HCT116 (cell line): ENCODE data around the gene EYA2. TPM values are rescaled to one million over a fixed set of nuclear protein-coding genes. Genes with fewer than 3 reads are reported as not detected.

Experiments
- ATAC-seq: fragments of 200-7000 bp; cut with Tn5 transposase; 2 replicates; pipeline ENCODE4 v1.9.1; 2020; ENCODE audit warnings: mild to moderate bottlenecking, moderate library complexity
- BruUV-seq: library from RNA; stranded (reverse); fragments of 400-500 nt; replicated peaks from 2 replicates; lab custom pipeline; 2021; lab: Mats Ljungman, UMichigan
- CTCF ChIA-PET: fragments of 300-600 bp; sonication (Branson Sonifier 250); formaldehyde crosslinking; loops from one replicate; lab custom pipeline; 2021; ENCODE audit warnings: antibody characterized with exemption; lab: Charles Lee
- POLR2A ChIA-PET: fragments of 300-600, 350-600 bp; sonication (Branson Sonifier 250); formaldehyde crosslinking; loops from one replicate; lab custom pipeline; 2021; ENCODE audit warnings: antibody characterized with exemption; lab: Charles Lee
- RAD21 ChIA-PET, 2 experiments: fragments of 300-600 bp; sonication (Branson Sonifier 250); formaldehyde crosslinking; loops; one replicate each; lab custom pipeline; 2023; ENCODE audit warnings: low total read pairs in 2 of 2; ENCODE audit not compliant: uncharacterized antibody in 2 of 2, unreplicated experiment in 2 of 2, low non-redundant PET in 1 of 2; lab: Charles Lee
- DNase-seq: peaks from one replicate; pipeline ENCODE4 v3.0.0-alpha.2; 2010; ENCODE audit warnings: low read depth, low spot score
- H2AFZ ChIP-seq: fragments of 200-600 bp; shearing (Covaris generic), sonication (generic); 2 replicates; pipeline ENCODE4 v1.6.1; 2017; ENCODE audit warnings: low read depth, mixed run types, mixed read lengths, antibody characterized with exemption, low read length; ENCODE audit not compliant: poor library complexity, severe bottlenecking
- H3K27ac ChIP-seq: 2 replicates; pipeline ENCODE4 v1.5.1; 2012; ENCODE audit warnings: low read depth, low read length
- H3K27me3 ChIP-seq: fragments of 200-600 bp; sonication (generic); 2 replicates; pipeline ENCODE4 v1.6.1; 2016; ENCODE audit warnings: mixed run types, low read length, mixed read lengths; ENCODE audit not compliant: insufficient read depth
- H3K36me3 ChIP-seq, 2 experiments: fragments of 200-500 bp in 1 of 2; fragments of 200-600 bp in 1 of 2; sonication (Bioruptor generic) in 1 of 2; sonication (generic) in 1 of 2; 2 replicates each; pipeline versions ENCODE4 v1.5.1 to v1.6.1; 2014 to 2016; ENCODE audit warnings: low read length in 2 of 2, inconsistent platforms in 1 of 2, mixed read lengths in 1 of 2, mixed run types in 1 of 2; ENCODE audit not compliant: insufficient read depth in 2 of 2, control insufficient read depth in 1 of 2
- H3K4me1 ChIP-seq, 2 experiments: fragments of 200-600 bp in 1 of 2; sonication (generic) in 1 of 2; 2 replicates each; pipeline versions ENCODE4 v1.5.1 to v1.6.1; 2012 to 2017; ENCODE audit warnings: low read length in 2 of 2, inconsistent platforms in 1 of 2, mild to moderate bottlenecking in 1 of 2, mixed read lengths in 1 of 2, mixed run types in 1 of 2, moderate library complexity in 1 of 2; ENCODE audit not compliant: insufficient read depth in 2 of 2, control insufficient read depth in 1 of 2
- H3K4me2 ChIP-seq: fragments of 200-600 bp; sonication (generic); 2 replicates; pipeline ENCODE4 v1.6.1; 2017; ENCODE audit warnings: mixed run types, low read length, mixed read lengths
- H3K4me3 ChIP-seq, 2 experiments: fragments of 200-600 bp in 1 of 2; sonication (generic) in 1 of 2; replicated peaks in 1 of 2; 2 replicates each; pipeline ENCODE4 v1.5.1; 2011 to 2016; ENCODE audit warnings: low read length in 2 of 2, control low read depth in 1 of 2, low read depth in 1 of 2, mild to moderate bottlenecking in 1 of 2, mixed read lengths in 1 of 2, mixed run types in 1 of 2
- H3K79me2 ChIP-seq: fragments of 200-600 bp; sonication (generic); 2 replicates; pipeline ENCODE4 v1.6.1; 2017; ENCODE audit warnings: mild to moderate bottlenecking, mixed run types, low read length, moderate library complexity, mixed read lengths; ENCODE audit not compliant: insufficient read depth
- H3K9ac ChIP-seq: fragments of 200-600 bp; sonication (generic); 2 replicates; pipeline ENCODE4 v1.6.1; 2016; ENCODE audit warnings: low read length, mixed read lengths
- H3K9me2 ChIP-seq: fragments of 200-600 bp; sonication (generic), shearing (Covaris generic); 2 replicates; pipeline ENCODE4 v1.6.1; 2017; ENCODE audit warnings: mixed run types, mild to moderate bottlenecking, moderate library complexity; ENCODE audit not compliant: insufficient read depth
- H3K9me3 ChIP-seq, 2 experiments: fragments of 200-500 bp in 1 of 2; fragments of 200-600 bp in 1 of 2; sonication (Bioruptor generic) in 1 of 2; sonication (generic) in 1 of 2; 2 replicates each; pipeline ENCODE4 v1.6.1; 2014 to 2017; ENCODE audit warnings: low read length in 2 of 2, mixed read lengths in 2 of 2, inconsistent platforms in 1 of 2, low read depth in 1 of 2, mild to moderate bottlenecking in 1 of 2, mixed run types in 1 of 2, moderate library complexity in 1 of 2; ENCODE audit not compliant: control insufficient read depth in 1 of 2, insufficient read depth in 1 of 2
- H4K20me1 ChIP-seq: fragments of 200-600 bp; sonication (generic), shearing (Covaris generic); 2 replicates; pipeline ENCODE4 v1.6.1; 2017; ENCODE audit warnings: mixed run types, mild to moderate bottlenecking, moderate library complexity; ENCODE audit not compliant: insufficient read depth
- ATF3 ChIP-seq: IDR thresholded peaks from 2 replicates; pipeline ENCODE4 v1.6.1; 2012
- CTCF ChIP-seq, 3 experiments: fragments of 200-600 bp in 1 of 3; sonication (generic) in 1 of 3; IDR thresholded peaks in 2 of 3; conservative IDR thresholded peaks in 1 of 3; 2 replicates each; pipeline ENCODE4 v1.5.1; 2012 to 2017; ENCODE audit warnings: low read depth in 2 of 3, low read length in 2 of 3, antibody characterized with exemption in 1 of 3, borderline replicate concordance in 1 of 3, control low read depth in 1 of 3, mild to moderate bottlenecking in 1 of 3, mixed read lengths in 1 of 3, mixed run types in 1 of 3, moderate library complexity in 1 of 3; ENCODE audit not compliant: insufficient read depth in 1 of 3
- JUND ChIP-seq: IDR thresholded peaks from 2 replicates; pipeline ENCODE4 v1.6.1; 2012
- POLR2AphosphoS5 ChIP-seq: IDR thresholded peaks from 2 replicates; pipeline ENCODE4 v1.6.1; 2011; ENCODE audit warnings: mild to moderate bottlenecking, low read depth, low read length, moderate library complexity
- SIN3A ChIP-seq: IDR thresholded peaks from 2 replicates; pipeline ENCODE4 v1.6.1; 2012; ENCODE audit warnings: low read depth
- SP1 ChIP-seq: IDR thresholded peaks from 2 replicates; pipeline ENCODE4 v1.6.1; 2012; ENCODE audit warnings: low read depth
- SRF ChIP-seq: IDR thresholded peaks from 2 replicates; pipeline ENCODE4 v1.6.1; 2012; ENCODE audit warnings: low read depth
- TCF7L2 ChIP-seq: IDR thresholded peaks from 2 replicates; pipeline ENCODE4 v1.7.0; 2011; ENCODE audit warnings: borderline replicate concordance, inconsistent platforms; ENCODE audit not compliant: insufficient read depth, insufficient read length; ENCODE audit errors: extremely low read depth
- ZFX ChIP-seq: fragments of 450-650 bp; IDR thresholded peaks from 2 replicates; pipeline ENCODE4 v1.6.1; 2017
- intact Hi-C: fragments of 100-400 bp; cut with micrococcal nuclease; formaldehyde crosslinking; loops from 2 replicates; pipeline ENCODE4 v1.10.0; 2022
- total RNA-seq: library from RNA; stranded (reverse); gene quantifications from one replicate; pipeline ENCODE4 v1.2.1, GENCODE V29; 2021; ENCODE audit not compliant: unreplicated experiment
- TF ChIP-seq, protein P1 (sequence below): IDR thresholded peaks from 2 replicates; pipeline ENCODE4 v1.6.1; 2012; ENCODE audit warnings: low read depth

Gene EYA2
- total RNA-seq, 1 experiment from 2014 or later, result not detected

DNA sequence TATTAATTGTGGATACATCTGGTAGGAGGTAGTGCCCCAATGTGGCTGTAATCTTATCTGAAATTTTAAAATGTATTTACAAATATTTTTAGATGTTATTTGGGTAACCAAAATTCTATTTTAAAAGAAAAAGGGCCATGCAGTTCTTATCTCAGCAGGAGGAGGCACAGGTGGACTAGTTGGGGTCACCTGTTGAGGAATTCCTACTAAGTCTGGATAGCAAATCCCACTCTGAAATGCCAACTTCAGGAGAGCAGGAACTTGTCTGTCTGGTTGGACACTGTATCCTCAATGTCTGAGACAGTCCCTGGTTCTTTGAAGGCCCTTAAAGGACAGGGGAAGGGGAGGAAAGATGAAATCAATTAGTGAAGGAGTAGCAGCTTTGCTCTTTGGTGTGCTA lies 82.6 kb downstream of the EYA2 start:
- H3K4me2 ChIP-seq, result no peak overlapping the region
- DNase-seq, result no peak
- H3K27me3 ChIP-seq, result 0 out of 2 replicates have a peak, but pooled peaks cover 5% of the 10 kb centered on the region
- H3K27ac ChIP-seq, result no peak overlapping the region
- intact Hi-C loops, result no loop called here
- BruUV-seq, result no TSS peak
- H4K20me1 ChIP-seq, result no peaks in the 10 kb centered on the region
- H3K9me2 ChIP-seq, result no peaks in the 10 kb centered on the region
- TF ChIP-seq SIN3A (no peak), ZFX (no peak), POLR2AphosphoS5 (no peak), SRF (no peak), CTCF (IDR thresholded peaks at IDR 0.05 in 2 of 3, conservative IDR thresholded peaks at IDR 0.05 in 1 of 3; ENCODE audit: borderline replicate concordance in 1 of 3, insufficient read depth in 1 of 3, low read depth in 2 of 3, low read length in 2 of 3) (no peak), TCF7L2 (no peak), ATF3 (no peak), JUND (no peak), SP1 (no peak)
- TF ChIP-seq, protein P1, sequence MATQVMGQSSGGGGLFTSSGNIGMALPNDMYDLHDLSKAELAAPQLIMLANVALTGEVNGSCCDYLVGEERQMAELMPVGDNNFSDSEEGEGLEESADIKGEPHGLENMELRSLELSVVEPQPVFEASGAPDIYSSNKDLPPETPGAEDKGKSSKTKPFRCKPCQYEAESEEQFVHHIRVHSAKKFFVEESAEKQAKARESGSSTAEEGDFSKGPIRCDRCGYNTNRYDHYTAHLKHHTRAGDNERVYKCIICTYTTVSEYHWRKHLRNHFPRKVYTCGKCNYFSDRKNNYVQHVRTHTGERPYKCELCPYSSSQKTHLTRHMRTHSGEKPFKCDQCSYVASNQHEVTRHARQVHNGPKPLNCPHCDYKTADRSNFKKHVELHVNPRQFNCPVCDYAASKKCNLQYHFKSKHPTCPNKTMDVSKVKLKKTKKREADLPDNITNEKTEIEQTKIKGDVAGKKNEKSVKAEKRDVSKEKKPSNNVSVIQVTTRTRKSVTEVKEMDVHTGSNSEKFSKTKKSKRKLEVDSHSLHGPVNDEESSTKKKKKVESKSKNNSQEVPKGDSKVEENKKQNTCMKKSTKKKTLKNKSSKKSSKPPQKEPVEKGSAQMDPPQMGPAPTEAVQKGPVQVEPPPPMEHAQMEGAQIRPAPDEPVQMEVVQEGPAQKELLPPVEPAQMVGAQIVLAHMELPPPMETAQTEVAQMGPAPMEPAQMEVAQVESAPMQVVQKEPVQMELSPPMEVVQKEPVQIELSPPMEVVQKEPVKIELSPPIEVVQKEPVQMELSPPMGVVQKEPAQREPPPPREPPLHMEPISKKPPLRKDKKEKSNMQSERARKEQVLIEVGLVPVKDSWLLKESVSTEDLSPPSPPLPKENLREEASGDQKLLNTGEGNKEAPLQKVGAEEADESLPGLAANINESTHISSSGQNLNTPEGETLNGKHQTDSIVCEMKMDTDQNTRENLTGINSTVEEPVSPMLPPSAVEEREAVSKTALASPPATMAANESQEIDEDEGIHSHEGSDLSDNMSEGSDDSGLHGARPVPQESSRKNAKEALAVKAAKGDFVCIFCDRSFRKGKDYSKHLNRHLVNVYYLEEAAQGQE, result no peak
- ATAC-seq, result no peak
- no peak overlapping the region for H3K9ac ChIP-seq
- no peaks in the 10 kb centered on the region for H3K36me3 ChIP-seq
- H3K4me1 ChIP-seq, result no peaks in the 10 kb centered on the region
- ChIA-PET POLR2A (no interaction called here), RAD21 (no interaction called here), CTCF (no interaction called here)
- no peak overlapping the region for H2AFZ ChIP-seq
- H3K9me3 ChIP-seq, result no peaks in the 10 kb centered on the region
- H3K4me3 ChIP-seq, result no peak overlapping the region
- H3K79me2 ChIP-seq, result no peaks in the 10 kb centered on the region
